Stimulated activated CD4-positive, alpha-beta T cell treated with anti-CD3 and anti-CD28 coated beads, Interleukin-2, amount 100 ng/mL, for 24 hours (primary cell): Measurements from ENCODE around the gene MAPK6.
A peak's percentile ranks its signal among the peaks of the same experiment; 100 is the strongest.
"Not testable (repeated sequence)": the region's sequence is repeated elsewhere in the genome, so short reads cannot be mapped to it uniquely, and the experiment has no call there.

Experiments used
- DNase-seq, 2 donors: peaks; one replicate each; pipeline ENCODE4 v3.0.0-alpha.2; 2020

The MAPK6 gene

GRCh38 chr15:52083603-52084002 lies 64.6 kb downstream of the MAPK6 start:
- no peak for DNase-seq

- no peak for DNase-seq
These were observed 66.3 kb downstream of the MAPK6 start for GRCh38 chr15:52085299-52085698.

- no peak for DNase-seq
These were observed 67.2 kb downstream of the MAPK6 start for GRCh38 chr15:52086011-52086786.

GRCh38 chr15:52090193-52090592 lies 71.2 kb downstream of the MAPK6 start:
- no peak for DNase-seq

GRCh38 chr15:52093167-52093538 lies 74.1 kb downstream of the MAPK6 start:
- DNase-seq: no peak

- DNase-seq: no peak
These were observed 74.8 kb downstream of the MAPK6 start for GRCh38 chr15:52093539-52094510.

GRCh38 chr15:52094811-52095584 lies 76.0 kb downstream of the MAPK6 start:
- DNase-seq: no peak

GRCh38 chr15:52095597-52096262 lies 76.7 kb downstream of the MAPK6 start:
- DNase-seq: no peak

GRCh38 chr15:52096536-52096935 lies 77.5 kb downstream of the MAPK6 start:
- not testable (repeated sequence) for DNase-seq

GRCh38 chr15:52097180-52097579 lies 78.2 kb downstream of the MAPK6 start:
- no peak for DNase-seq

- no peak for DNase-seq
These were observed 79.3 kb downstream of the MAPK6 start for GRCh38 chr15:52098323-52098722.

GRCh38 chr15:52099651-52100272 lies 80.7 kb downstream of the MAPK6 start:
- no peak for DNase-seq

GRCh38 chr15:52100807-52101442 lies 81.9 kb downstream of the MAPK6 start:
- peak in 1 of 2 donors; percentile 16 for DNase-seq

GRCh38 chr15:52101542-52102323 lies 82.7 kb downstream of the MAPK6 start:
- no peak for DNase-seq

- DNase-seq: no peak
These were observed 83.4 kb downstream of the MAPK6 start for GRCh38 chr15:52102463-52102862.

- no peak for DNase-seq
These were observed 84.5 kb downstream of the MAPK6 start for GRCh38 chr15:52103217-52104207.

- DNase-seq: no peak
These were observed 85.5 kb downstream of the MAPK6 start for GRCh38 chr15:52104532-52105004.

- no peak for DNase-seq
These were observed 86.8 kb downstream of the MAPK6 start for GRCh38 chr15:52105846-52106245.

- DNase-seq: no peak
These were observed 87.6 kb downstream of the MAPK6 start for GRCh38 chr15:52106641-52107040.
